ENCODE data around the gene TAF1B. TPM values are rescaled to one million over a fixed set of nuclear protein-coding genes. Genes with fewer than 3 reads are reported as not detected.

The TAF1B gene
- total RNA-seq, 1 donor from 2014 or later, result 15.6 TPM

- H3K4me3 Mint-ChIP-seq (ENCODE audit: unreplicated experiment), result no peak overlapping the region
- H3K36me3 Mint-ChIP-seq (ENCODE audit: low read depth), result no peaks in the 10 kb centered on the region
- H3K27me3 Mint-ChIP-seq (ENCODE audit: low read depth), result no peaks in the 10 kb centered on the region
- H3K27ac Mint-ChIP-seq (ENCODE audit: unreplicated experiment), result no peak overlapping the region
- peaks cover 9% of the 10 kb centered on the region for H3K4me1 Mint-ChIP-seq (ENCODE audit: low read depth)
- H3K9me3 Mint-ChIP-seq (ENCODE audit: low read depth), result no peaks in the 10 kb centered on the region
- no peak for TF ChIP-seq CTCF (IDR thresholded peaks at IDR 0.05)
- DNase-seq (ENCODE audit: low spot score), result no peak
Observed at GRCh38 chr2:9820020-9820973, 23.0 kb upstream of the TAF1B start.

GRCh38 chr2:9821805-9822445 is 21.3 kb upstream of the TAF1B start:
- no peak for TF ChIP-seq CTCF (IDR thresholded peaks at IDR 0.05)
- H3K27ac Mint-ChIP-seq (ENCODE audit: unreplicated experiment), result no peak overlapping the region
- no peak for DNase-seq (ENCODE audit: low spot score)
- H3K4me1 Mint-ChIP-seq (ENCODE audit: low read depth), result peaks cover 11% of the 10 kb centered on the region
- H3K27me3 Mint-ChIP-seq (ENCODE audit: low read depth), result no peaks in the 10 kb centered on the region
- no peaks in the 10 kb centered on the region for H3K36me3 Mint-ChIP-seq (ENCODE audit: low read depth)
- no peaks in the 10 kb centered on the region for H3K9me3 Mint-ChIP-seq (ENCODE audit: low read depth)
- no peak overlapping the region for H3K4me3 Mint-ChIP-seq (ENCODE audit: unreplicated experiment)

GRCh38 chr2:9824441-9824840 is 18.8 kb upstream of the TAF1B start:
- peaks cover 2% of the 10 kb centered on the region for H3K27me3 Mint-ChIP-seq (ENCODE audit: low read depth)
- DNase-seq (ENCODE audit: low spot score), result no peak
- TF ChIP-seq CTCF (IDR thresholded peaks at IDR 0.05), result no peak
- H3K9me3 Mint-ChIP-seq (ENCODE audit: low read depth), result no peaks in the 10 kb centered on the region
- no peaks in the 10 kb centered on the region for H3K36me3 Mint-ChIP-seq (ENCODE audit: low read depth)
- no peak overlapping the region for H3K4me3 Mint-ChIP-seq (ENCODE audit: unreplicated experiment)
- H3K4me1 Mint-ChIP-seq (ENCODE audit: low read depth), result peaks cover 11% of the 10 kb centered on the region
- no peak overlapping the region for H3K27ac Mint-ChIP-seq (ENCODE audit: unreplicated experiment)

- H3K36me3 Mint-ChIP-seq (ENCODE audit: low read depth), result no peaks in the 10 kb centered on the region
- DNase-seq (ENCODE audit: low spot score), result no peak
- H3K27me3 Mint-ChIP-seq (ENCODE audit: low read depth), result peaks cover 5% of the 10 kb centered on the region
- no peaks in the 10 kb centered on the region for H3K9me3 Mint-ChIP-seq (ENCODE audit: low read depth)
- TF ChIP-seq CTCF (IDR thresholded peaks at IDR 0.05), result no peak
- H3K4me1 Mint-ChIP-seq (ENCODE audit: low read depth), result peaks cover 8% of the 10 kb centered on the region
- H3K27ac Mint-ChIP-seq (ENCODE audit: unreplicated experiment), result peak overlapping the region; percentile 41
- H3K4me3 Mint-ChIP-seq (ENCODE audit: unreplicated experiment), result no peak overlapping the region
Observed at GRCh38 chr2:9824956-9825720, 18.1 kb upstream of the TAF1B start.

GRCh38 chr2:9826208-9826607 is 17.1 kb upstream of the TAF1B start:
- peaks cover 5% of the 10 kb centered on the region for H3K27me3 Mint-ChIP-seq (ENCODE audit: low read depth)
- H3K9me3 Mint-ChIP-seq (ENCODE audit: low read depth), result no peaks in the 10 kb centered on the region
- H3K27ac Mint-ChIP-seq (ENCODE audit: unreplicated experiment), result no peak overlapping the region
- H3K4me1 Mint-ChIP-seq (ENCODE audit: low read depth), result peaks cover 8% of the 10 kb centered on the region
- no peak for DNase-seq (ENCODE audit: low spot score)
- H3K4me3 Mint-ChIP-seq (ENCODE audit: unreplicated experiment), result no peak overlapping the region
- H3K36me3 Mint-ChIP-seq (ENCODE audit: low read depth), result no peaks in the 10 kb centered on the region
- no peak for TF ChIP-seq CTCF (IDR thresholded peaks at IDR 0.05)
